Epithelial cell of proximal tubule (primary cell): ENCODE results near the gene NFKB1. TPM values are rescaled to one million over a fixed set of nuclear protein-coding genes. Genes with fewer than 3 reads are reported as not detected.

ENCODE experiments used
- DNase-seq: peaks from one replicate; pipeline ENCODE4 v3.0.0-alpha.2; 2011; ENCODE audit warnings: low read depth
- H3K4me3 ChIP-seq: 2 replicates; pipeline ENCODE4 v1.5.1; 2011; ENCODE audit warnings: low read depth, mild to moderate bottlenecking, low read length
- CTCF ChIP-seq: conservative IDR thresholded peaks from 2 replicates; pipeline ENCODE4 v1.5.1; 2012; ENCODE audit warnings: low read depth, mild to moderate bottlenecking, low read length
- total RNA-seq: library from RNA; depleted of rRNA; stranded (reverse); fragments of >200 nt; gene quantifications from 2 replicates; pipeline ENCODE4 v1.2.3, GENCODE V29; 2015

The NFKB1 gene
- total RNA-seq, 1 donor from 2014 or later, result 26.2 TPM

GRCh38 chr4:102522031-102522440, 20.9 kb downstream of the NFKB1 start:
- TF ChIP-seq CTCF, result no peak
- no peak overlapping the region for H3K4me3 ChIP-seq
- DNase-seq, result no peak

GRCh38 chr4:102524691-102525090, 23.5 kb downstream of the NFKB1 start:
- no peak overlapping the region for H3K4me3 ChIP-seq
- TF ChIP-seq CTCF, result no peak
- DNase-seq, result no peak

- no peak for TF ChIP-seq CTCF
- no peak overlapping the region for H3K4me3 ChIP-seq
- no peak for DNase-seq
Measured at GRCh38 chr4:102525097-102525496, 23.9 kb downstream of the NFKB1 start.

- TF ChIP-seq CTCF, result no peak
- H3K4me3 ChIP-seq, result no peak overlapping the region
- DNase-seq, result no peak
Measured at GRCh38 chr4:102525504-102525903, 24.3 kb downstream of the NFKB1 start.

GRCh38 chr4:102526532-102526931, 25.4 kb downstream of the NFKB1 start:
- TF ChIP-seq CTCF, result no peak
- no peak overlapping the region for H3K4me3 ChIP-seq
- no peak for DNase-seq

- TF ChIP-seq CTCF, result no peak
- DNase-seq, result no peak
- no peak overlapping the region for H3K4me3 ChIP-seq
Measured at GRCh38 chr4:102527695-102528283, 26.6 kb downstream of the NFKB1 start.

- no peak overlapping the region for H3K4me3 ChIP-seq
- DNase-seq, result no peak
- no peak for TF ChIP-seq CTCF
Measured at GRCh38 chr4:102529977-102530376, 28.8 kb downstream of the NFKB1 start.
